ENCODE results near the gene CDH4. TPM values are rescaled to one million over a fixed set of nuclear protein-coding genes. Genes with fewer than 3 reads are reported as not detected.

The CDH4 gene
- total and polyA plus RNA-seq, 2 of the 13 experiments (the other 11 are each of a cell fraction or from before 2014, with no cell fraction given), result not detected

- no peak for TF ChIP-seq TFAP4 (IDR thresholded peaks at IDR 0.05; ENCODE audit: borderline replicate concordance, low read depth)
- no peak for TF ChIP-seq NFATC3 (CRISPR knock-in tag; IDR thresholded peaks at IDR 0.05)
- no peak for TF ChIP-seq GLI4 (CRISPR knock-in tag; IDR thresholded peaks at IDR 0.05; ENCODE audit: borderline replicate concordance)
- TF ChIP-seq ZNF280D (CRISPR knock-in tag; IDR thresholded peaks at IDR 0.05), result no peak
- TF ChIP-seq HIVEP1 (CRISPR knock-in tag; IDR thresholded peaks at IDR 0.05), result no peak
- no peak for TF ChIP-seq SP140L (CRISPR knock-in tag; IDR thresholded peaks at IDR 0.05; ENCODE audit: borderline replicate concordance)
- no peak for TF ChIP-seq HDAC1 (CRISPR knock-in tag; IDR thresholded peaks at IDR 0.05)
- 0 out of 2 replicates have a peak, but pooled peaks have one; percentile 10 for TF ChIP-seq RAD51 (IDR thresholded peaks at IDR 0.05; ENCODE audit: borderline replicate concordance)
- TF ChIP-seq ZNF207 (IDR thresholded peaks at IDR 0.05; ENCODE audit: borderline replicate concordance), result 0 out of 2 replicates have a peak, but pooled peaks have one; percentile 33
- TF ChIP-seq SMYD3 (CRISPR knock-in tag; IDR thresholded peaks at IDR 0.05), result no peak
- TF ChIP-seq TRIM22 (IDR thresholded peaks at IDR 0.05), result peak; percentile 64; the same call in 1 of the 2 replicates
- no peak for TF ChIP-seq GLMP (CRISPR knock-in tag; IDR thresholded peaks at IDR 0.05; ENCODE audit: borderline replicate concordance)
- no peak for TF ChIP-seq ZNF451 (CRISPR knock-in tag; IDR thresholded peaks at IDR 0.05)
- peak; percentile 80; the same call in 1 of the 2 replicates for TF ChIP-seq NONO (IDR thresholded peaks at IDR 0.05)
- no peak for TF ChIP-seq NONO (CRISPR knock-in tag; conservative IDR thresholded peaks at IDR 0.05)
- TF ChIP-seq TEAD2 (CRISPR knock-in tag; IDR thresholded peaks at IDR 0.05), result no peak
- no peak for TF ChIP-seq IRF1 (CRISPR knock-in tag; IDR thresholded peaks at IDR 0.05; ENCODE audit: low read depth)
- no peak for TF ChIP-seq IRF2 (CRISPR knock-in tag; IDR thresholded peaks at IDR 0.05)
- no peak for TF ChIP-seq ZNF326 (CRISPR knock-in tag; IDR thresholded peaks at IDR 0.05; ENCODE audit: borderline replicate concordance)
- no peak for TF ChIP-seq CSRNP1 (CRISPR knock-in tag; IDR thresholded peaks at IDR 0.05)
Observed at GRCh38 chr20:61890210-61890609, 638.1 kb downstream of the CDH4 start (continued).

Data from HepG2 (cell line).